Left ventricle myocardium inferior (tissue), 1 donor: ENCODE measurements around the gene DOCK8. TPM values are rescaled to one million over a fixed set of nuclear protein-coding genes. Genes with fewer than 3 reads are reported as not detected.

ENCODE experiments used
- DNase-seq: peaks from one replicate; pipeline ENCODE4 v3.0.0-alpha.2; 2020
- H3K27ac ChIP-seq: fragments of 200-600 bp; replicated peaks from 2 replicates; pipeline ENCODE4 v1.8.0; 2021
- H3K27me3 ChIP-seq: fragments of 200-600 bp; 2 replicates; pipeline ENCODE4 v1.8.0; 2021; ENCODE audit warnings: low read depth
- H3K36me3 ChIP-seq: fragments of 200-600 bp; 2 replicates; pipeline ENCODE4 v1.8.0; 2021
- H3K4me1 ChIP-seq: fragments of 200-600 bp; 2 replicates; pipeline ENCODE4 v1.8.0; 2021
- H3K4me3 ChIP-seq: fragments of 200-600 bp; 2 replicates; pipeline ENCODE4 v1.8.0; 2021; ENCODE audit warnings: mild to moderate bottlenecking, moderate library complexity
- H3K9me3 ChIP-seq: fragments of 200-600 bp; replicated peaks from 2 replicates; pipeline ENCODE4 v1.8.0; 2021
- intact Hi-C: fragments of 100-400 bp; cut with micrococcal nuclease; formaldehyde crosslinking; loops from one replicate; pipeline ENCODE4 v1.11.0; 2022
- total RNA-seq: library from RNA; stranded (reverse); fragmentation: NEBNext Ultra II Directional; extraction: Animal tissue kit (Norgen Biotek cat#: 25700); gene quantifications from one replicate; pipeline ENCODE4 v1.2.1, GENCODE V29; 2021
- TF ChIP-seq, protein P1 (sequence below): fragments of 200-600 bp; IDR thresholded peaks from 2 replicates; pipeline ENCODE4 v1.8.0; 2021; ENCODE audit warnings: antibody characterized with exemption, mild to moderate bottlenecking, borderline replicate concordance
- donor health status: DM: no; HTN: yes; CAD: no; lungs with severe emphysema.

The DOCK8 gene
- total RNA-seq, 1 donor from 2014 or later, result 3.7 TPM

DNA sequence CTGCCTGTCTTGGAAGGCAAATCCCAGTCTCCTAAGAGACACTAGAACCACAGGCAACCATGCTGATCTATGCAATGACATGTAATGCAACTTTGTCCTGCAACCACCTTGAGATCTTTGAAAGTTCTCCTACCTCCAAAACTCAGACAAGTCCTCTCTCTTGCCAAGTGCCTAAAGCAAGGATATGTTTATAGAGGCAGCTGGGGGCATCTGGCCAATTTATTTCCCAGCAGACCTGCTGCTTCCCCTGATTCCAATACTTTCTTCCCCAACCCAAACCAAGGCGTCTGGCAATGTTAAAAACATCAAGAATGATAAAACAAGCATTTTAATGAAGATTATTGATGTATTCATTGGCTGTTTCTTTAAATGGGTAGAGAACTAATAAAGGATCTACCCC is 138.4 kb downstream of the DOCK8 start:
- no peak for DNase-seq
- H3K4me1 ChIP-seq, result peaks cover 4% of the 10 kb centered on the region
- no peak overlapping the region for H3K4me3 ChIP-seq
- intact Hi-C loops, result no loop called here
- H3K36me3 ChIP-seq, result no peaks in the 10 kb centered on the region
- peaks cover 43% of the 10 kb centered on the region for H3K27me3 ChIP-seq
- TF ChIP-seq, protein P1, sequence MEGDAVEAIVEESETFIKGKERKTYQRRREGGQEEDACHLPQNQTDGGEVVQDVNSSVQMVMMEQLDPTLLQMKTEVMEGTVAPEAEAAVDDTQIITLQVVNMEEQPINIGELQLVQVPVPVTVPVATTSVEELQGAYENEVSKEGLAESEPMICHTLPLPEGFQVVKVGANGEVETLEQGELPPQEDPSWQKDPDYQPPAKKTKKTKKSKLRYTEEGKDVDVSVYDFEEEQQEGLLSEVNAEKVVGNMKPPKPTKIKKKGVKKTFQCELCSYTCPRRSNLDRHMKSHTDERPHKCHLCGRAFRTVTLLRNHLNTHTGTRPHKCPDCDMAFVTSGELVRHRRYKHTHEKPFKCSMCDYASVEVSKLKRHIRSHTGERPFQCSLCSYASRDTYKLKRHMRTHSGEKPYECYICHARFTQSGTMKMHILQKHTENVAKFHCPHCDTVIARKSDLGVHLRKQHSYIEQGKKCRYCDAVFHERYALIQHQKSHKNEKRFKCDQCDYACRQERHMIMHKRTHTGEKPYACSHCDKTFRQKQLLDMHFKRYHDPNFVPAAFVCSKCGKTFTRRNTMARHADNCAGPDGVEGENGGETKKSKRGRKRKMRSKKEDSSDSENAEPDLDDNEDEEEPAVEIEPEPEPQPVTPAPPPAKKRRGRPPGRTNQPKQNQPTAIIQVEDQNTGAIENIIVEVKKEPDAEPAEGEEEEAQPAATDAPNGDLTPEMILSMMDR, result no peak
- no peak overlapping the region for H3K27ac ChIP-seq
- H3K9me3 ChIP-seq, result no peaks in the 10 kb centered on the region

DNA sequence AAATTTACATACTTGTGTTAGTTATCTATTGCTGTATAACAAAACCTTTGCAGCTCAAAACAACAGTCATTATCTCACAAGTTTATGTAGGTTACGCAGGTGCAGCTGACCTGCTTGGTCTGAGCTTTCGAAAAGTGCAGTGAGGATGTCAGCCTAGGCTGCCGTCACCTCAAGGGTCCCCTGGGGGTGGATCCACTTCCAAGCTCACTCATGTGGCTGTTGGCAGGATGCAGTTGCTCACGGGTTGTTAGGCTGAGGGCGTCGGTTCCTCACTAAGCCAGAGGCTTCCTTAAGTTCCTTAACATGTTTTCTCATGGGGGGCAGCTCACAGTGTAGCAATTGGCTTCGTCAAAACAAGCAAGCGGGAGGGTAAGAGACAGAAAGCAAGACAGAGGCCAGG is 139.8 kb downstream of the DOCK8 start:
- H3K36me3 ChIP-seq, result no peaks in the 10 kb centered on the region
- H3K27ac ChIP-seq, result no peak overlapping the region
- TF ChIP-seq, protein P1, result no peak
- DNase-seq, result no peak
- intact Hi-C loops, result no loop called here
- H3K4me1 ChIP-seq, result peaks cover 4% of the 10 kb centered on the region
- H3K4me3 ChIP-seq, result no peak overlapping the region
- H3K27me3 ChIP-seq, result peaks cover 31% of the 10 kb centered on the region
- no peaks in the 10 kb centered on the region for H3K9me3 ChIP-seq

DNA sequence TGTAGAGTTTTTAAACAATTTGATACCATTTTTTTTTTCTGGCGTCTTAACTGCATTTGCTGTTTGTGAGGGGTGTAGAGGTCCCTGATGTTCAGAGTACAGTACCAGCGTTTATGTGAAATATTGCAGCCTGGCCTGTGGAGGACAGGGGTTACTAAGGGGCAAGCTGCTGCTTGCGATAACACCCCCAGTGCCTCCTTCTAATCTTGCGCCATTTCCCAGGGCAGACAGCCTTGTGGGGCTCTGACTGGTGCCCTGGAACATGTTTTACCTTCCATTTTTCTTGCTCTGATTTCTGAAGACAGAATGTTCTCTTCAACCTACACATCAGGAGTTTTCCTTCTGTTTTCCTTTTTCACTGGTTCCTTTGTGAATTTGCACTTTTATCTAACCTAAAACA is 142.9 kb downstream of the DOCK8 start:
- H3K36me3 ChIP-seq, result no peaks in the 10 kb centered on the region
- H3K4me3 ChIP-seq, result no peak overlapping the region
- no peak overlapping the region for H3K27ac ChIP-seq
- H3K4me1 ChIP-seq, result peaks cover 4% of the 10 kb centered on the region
- TF ChIP-seq, protein P1, result no peak
- H3K9me3 ChIP-seq, result no peaks in the 10 kb centered on the region
- DNase-seq, result no peak
- intact Hi-C loops, result no loop called here
- peaks cover 15% of the 10 kb centered on the region for H3K27me3 ChIP-seq

DNA sequence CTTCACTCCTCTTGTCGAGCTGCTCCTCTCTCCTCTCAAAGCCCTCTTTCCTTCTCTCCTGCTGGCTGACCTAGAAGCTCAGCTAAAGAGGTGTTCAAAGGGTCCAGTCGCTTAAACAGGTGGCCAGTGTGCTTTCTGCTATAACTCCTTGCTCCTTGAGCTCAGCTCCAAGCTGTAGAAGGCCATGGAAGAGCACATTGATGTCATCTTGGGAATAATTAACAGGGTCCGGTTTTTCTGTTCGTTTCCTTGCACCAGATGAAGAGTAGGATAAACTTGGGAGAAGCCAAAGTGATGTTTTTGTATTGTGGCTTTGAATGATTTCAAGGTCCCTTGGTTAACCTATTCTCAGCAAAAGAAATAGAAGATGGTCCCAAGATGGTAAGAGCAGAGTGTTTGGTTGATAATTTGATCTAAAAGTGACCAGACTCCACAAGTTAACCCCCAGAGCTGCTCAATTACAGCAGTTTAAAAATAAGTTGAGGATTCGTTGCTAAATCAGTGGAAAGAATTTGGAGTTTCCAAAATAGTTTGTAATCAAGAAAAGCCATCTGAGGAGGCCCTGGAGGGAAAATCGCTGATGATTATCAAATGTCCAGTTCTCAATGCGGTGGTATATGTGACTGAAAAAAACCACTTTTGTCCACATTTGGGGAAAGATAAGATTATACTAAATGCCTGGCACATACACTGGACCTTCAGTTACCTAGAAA is 148.1 kb downstream of the DOCK8 start:
- DNase-seq, result no peak
- Histone ChIP-seq H3K4me1 (no peaks in the 10 kb centered on the region), H3K4me3 (no peak overlapping the region), H3K36me3 (no peaks in the 10 kb centered on the region), H3K27me3 (no peaks in the 10 kb centered on the region), H3K9me3 (no peaks in the 10 kb centered on the region), H3K27ac (no peak overlapping the region)
- intact Hi-C loops, result no loop called here
- TF ChIP-seq, protein P1, result no peak

DNA sequence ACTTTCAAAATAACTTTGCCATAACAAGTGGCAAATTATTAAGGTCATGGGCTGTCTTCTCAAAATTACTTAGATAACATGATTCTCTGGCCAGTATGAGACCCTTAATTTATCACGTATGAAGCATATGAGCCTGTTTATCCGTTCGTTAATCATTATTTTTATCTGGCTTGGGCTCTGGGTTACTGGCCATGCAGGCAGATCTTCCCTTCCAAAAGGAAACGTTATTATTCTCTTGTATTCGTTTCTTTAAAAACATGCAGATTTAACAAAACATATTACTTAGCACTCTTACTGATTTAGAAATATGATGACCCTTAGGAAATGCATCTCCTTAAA is 148.6 kb downstream of the DOCK8 start:
- H3K4me3 ChIP-seq, result no peak overlapping the region
- H3K4me1 ChIP-seq, result no peaks in the 10 kb centered on the region
- H3K9me3 ChIP-seq, result no peaks in the 10 kb centered on the region
- DNase-seq, result no peak
- TF ChIP-seq, protein P1, result no peak
- no peak overlapping the region for H3K27ac ChIP-seq
- no peaks in the 10 kb centered on the region for H3K36me3 ChIP-seq
- intact Hi-C loops, result no loop called here
- H3K27me3 ChIP-seq, result no peaks in the 10 kb centered on the region
